Neural cell (in vitro differentiated cells): Measurements from ENCODE around the gene COL4A2.

Source experiments
- EP300 ChIP-seq: fragments of 450-650 bp; conservative IDR thresholded peaks from 2 replicates; pipeline ENCODE4 v1.6.1; 2014; ENCODE audit warnings: antibody characterized with exemption, mild to moderate bottlenecking, moderate library complexity; ENCODE audit not compliant: poor library complexity, severe bottlenecking
- EZH2 ChIP-seq: fragments of 200-600, 300-800 bp; shearing (Covaris generic), sonication (generic); IDR thresholded peaks from 2 replicates; pipeline ENCODE4 v1.6.1; 2014; ENCODE audit warnings: antibody characterized with exemption, low read length, borderline replicate concordance, mild to moderate bottlenecking; ENCODE audit not compliant: insufficient read depth, poor library complexity, severe bottlenecking
- MXI1 ChIP-seq: fragments of 450-650 bp; conservative IDR thresholded peaks from 2 replicates; pipeline ENCODE4 v1.6.1; 2014; ENCODE audit warnings: antibody characterized with exemption, mild to moderate bottlenecking; ENCODE audit not compliant: poor library complexity, severe bottlenecking
- POLR2AphosphoS5 ChIP-seq: IDR thresholded peaks from 2 replicates; pipeline ENCODE4 v1.6.1; 2012
- RAD21 ChIP-seq: fragments of 450-650 bp; conservative IDR thresholded peaks from 2 replicates; pipeline ENCODE4 v1.6.1; 2014; ENCODE audit warnings: antibody characterized with exemption, mild to moderate bottlenecking, moderate library complexity
- SMC3 ChIP-seq: fragments of 450-650 bp; conservative IDR thresholded peaks from 2 replicates; pipeline ENCODE4 v1.6.1; 2014; ENCODE audit warnings: antibody characterized with exemption, mild to moderate bottlenecking, moderate library complexity; ENCODE audit not compliant: poor library complexity
- TAF1 ChIP-seq: IDR thresholded peaks from 2 replicates; pipeline ENCODE4 v1.6.1; 2012; ENCODE audit warnings: low read depth
- TF ChIP-seq, protein P1 (sequence below): fragments of 450-650 bp; IDR thresholded peaks from 2 replicates; pipeline ENCODE4 v1.5.1; 2014; ENCODE audit warnings: antibody characterized with exemption, mild to moderate bottlenecking, moderate library complexity; ENCODE audit not compliant: poor library complexity, severe bottlenecking
- TF ChIP-seq, protein P2 (sequence below): IDR thresholded peaks from 2 replicates; pipeline ENCODE4 v1.6.1; 2012; ENCODE audit warnings: borderline replicate concordance

GRCh38 chr13:110471156-110471832, 164.2 kb downstream of the COL4A2 start:
- TF ChIP-seq, protein P1, sequence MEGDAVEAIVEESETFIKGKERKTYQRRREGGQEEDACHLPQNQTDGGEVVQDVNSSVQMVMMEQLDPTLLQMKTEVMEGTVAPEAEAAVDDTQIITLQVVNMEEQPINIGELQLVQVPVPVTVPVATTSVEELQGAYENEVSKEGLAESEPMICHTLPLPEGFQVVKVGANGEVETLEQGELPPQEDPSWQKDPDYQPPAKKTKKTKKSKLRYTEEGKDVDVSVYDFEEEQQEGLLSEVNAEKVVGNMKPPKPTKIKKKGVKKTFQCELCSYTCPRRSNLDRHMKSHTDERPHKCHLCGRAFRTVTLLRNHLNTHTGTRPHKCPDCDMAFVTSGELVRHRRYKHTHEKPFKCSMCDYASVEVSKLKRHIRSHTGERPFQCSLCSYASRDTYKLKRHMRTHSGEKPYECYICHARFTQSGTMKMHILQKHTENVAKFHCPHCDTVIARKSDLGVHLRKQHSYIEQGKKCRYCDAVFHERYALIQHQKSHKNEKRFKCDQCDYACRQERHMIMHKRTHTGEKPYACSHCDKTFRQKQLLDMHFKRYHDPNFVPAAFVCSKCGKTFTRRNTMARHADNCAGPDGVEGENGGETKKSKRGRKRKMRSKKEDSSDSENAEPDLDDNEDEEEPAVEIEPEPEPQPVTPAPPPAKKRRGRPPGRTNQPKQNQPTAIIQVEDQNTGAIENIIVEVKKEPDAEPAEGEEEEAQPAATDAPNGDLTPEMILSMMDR, result no peak
- TF ChIP-seq POLR2AphosphoS5, result no peak
- TF ChIP-seq TAF1, result no peak
- no peak for TF ChIP-seq EZH2
- TF ChIP-seq, protein P2, sequence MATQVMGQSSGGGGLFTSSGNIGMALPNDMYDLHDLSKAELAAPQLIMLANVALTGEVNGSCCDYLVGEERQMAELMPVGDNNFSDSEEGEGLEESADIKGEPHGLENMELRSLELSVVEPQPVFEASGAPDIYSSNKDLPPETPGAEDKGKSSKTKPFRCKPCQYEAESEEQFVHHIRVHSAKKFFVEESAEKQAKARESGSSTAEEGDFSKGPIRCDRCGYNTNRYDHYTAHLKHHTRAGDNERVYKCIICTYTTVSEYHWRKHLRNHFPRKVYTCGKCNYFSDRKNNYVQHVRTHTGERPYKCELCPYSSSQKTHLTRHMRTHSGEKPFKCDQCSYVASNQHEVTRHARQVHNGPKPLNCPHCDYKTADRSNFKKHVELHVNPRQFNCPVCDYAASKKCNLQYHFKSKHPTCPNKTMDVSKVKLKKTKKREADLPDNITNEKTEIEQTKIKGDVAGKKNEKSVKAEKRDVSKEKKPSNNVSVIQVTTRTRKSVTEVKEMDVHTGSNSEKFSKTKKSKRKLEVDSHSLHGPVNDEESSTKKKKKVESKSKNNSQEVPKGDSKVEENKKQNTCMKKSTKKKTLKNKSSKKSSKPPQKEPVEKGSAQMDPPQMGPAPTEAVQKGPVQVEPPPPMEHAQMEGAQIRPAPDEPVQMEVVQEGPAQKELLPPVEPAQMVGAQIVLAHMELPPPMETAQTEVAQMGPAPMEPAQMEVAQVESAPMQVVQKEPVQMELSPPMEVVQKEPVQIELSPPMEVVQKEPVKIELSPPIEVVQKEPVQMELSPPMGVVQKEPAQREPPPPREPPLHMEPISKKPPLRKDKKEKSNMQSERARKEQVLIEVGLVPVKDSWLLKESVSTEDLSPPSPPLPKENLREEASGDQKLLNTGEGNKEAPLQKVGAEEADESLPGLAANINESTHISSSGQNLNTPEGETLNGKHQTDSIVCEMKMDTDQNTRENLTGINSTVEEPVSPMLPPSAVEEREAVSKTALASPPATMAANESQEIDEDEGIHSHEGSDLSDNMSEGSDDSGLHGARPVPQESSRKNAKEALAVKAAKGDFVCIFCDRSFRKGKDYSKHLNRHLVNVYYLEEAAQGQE, result no peak
- no peak for TF ChIP-seq RAD21
- TF ChIP-seq MXI1, result no peak
- no peak for TF ChIP-seq EP300
- TF ChIP-seq SMC3, result no peak
